HCT116 (cell line): Measurements from ENCODE around the gene RALGAPA1. TPM values are rescaled to one million over a fixed set of nuclear protein-coding genes. Genes with fewer than 3 reads are reported as not detected.

ENCODE experiments used
- ATAC-seq: fragments of 200-7000 bp; cut with Tn5 transposase; 2 replicates; pipeline ENCODE4 v1.9.1; 2020; ENCODE audit warnings: mild to moderate bottlenecking, moderate library complexity
- BruUV-seq: library from RNA; stranded (reverse); fragments of 400-500 nt; replicated peaks from 2 replicates; lab custom pipeline; 2021; lab: Mats Ljungman, UMichigan
- CTCF ChIA-PET: fragments of 300-600 bp; sonication (Branson Sonifier 250); formaldehyde crosslinking; loops from one replicate; lab custom pipeline; 2021; ENCODE audit warnings: antibody characterized with exemption; lab: Charles Lee
- POLR2A ChIA-PET: fragments of 300-600, 350-600 bp; sonication (Branson Sonifier 250); formaldehyde crosslinking; loops from one replicate; lab custom pipeline; 2021; ENCODE audit warnings: antibody characterized with exemption; lab: Charles Lee
- RAD21 ChIA-PET, 2 experiments: fragments of 300-600 bp; sonication (Branson Sonifier 250); formaldehyde crosslinking; loops; one replicate each; lab custom pipeline; 2023; ENCODE audit warnings: low total read pairs in 2 of 2; ENCODE audit not compliant: uncharacterized antibody in 2 of 2, unreplicated experiment in 2 of 2, low non-redundant PET in 1 of 2; lab: Charles Lee
- DNase-seq: peaks from one replicate; pipeline ENCODE4 v3.0.0-alpha.2; 2010; ENCODE audit warnings: low read depth, low spot score
- H2AFZ ChIP-seq: fragments of 200-600 bp; shearing (Covaris generic), sonication (generic); 2 replicates; pipeline ENCODE4 v1.6.1; 2017; ENCODE audit warnings: low read depth, mixed run types, mixed read lengths, antibody characterized with exemption, low read length; ENCODE audit not compliant: poor library complexity, severe bottlenecking
- H3K27ac ChIP-seq: 2 replicates; pipeline ENCODE4 v1.5.1; 2012; ENCODE audit warnings: low read depth, low read length
- H3K27me3 ChIP-seq: fragments of 200-600 bp; sonication (generic); 2 replicates; pipeline ENCODE4 v1.6.1; 2016; ENCODE audit warnings: mixed run types, low read length, mixed read lengths; ENCODE audit not compliant: insufficient read depth
- H3K36me3 ChIP-seq, 2 experiments: fragments of 200-500 bp in 1 of 2; fragments of 200-600 bp in 1 of 2; sonication (Bioruptor generic) in 1 of 2; sonication (generic) in 1 of 2; 2 replicates each; pipeline versions ENCODE4 v1.5.1 to v1.6.1; 2014 to 2016; ENCODE audit warnings: low read length in 2 of 2, inconsistent platforms in 1 of 2, mixed read lengths in 1 of 2, mixed run types in 1 of 2; ENCODE audit not compliant: insufficient read depth in 2 of 2, control insufficient read depth in 1 of 2
- H3K4me1 ChIP-seq, 2 experiments: fragments of 200-600 bp in 1 of 2; sonication (generic) in 1 of 2; 2 replicates each; pipeline versions ENCODE4 v1.5.1 to v1.6.1; 2012 to 2017; ENCODE audit warnings: low read length in 2 of 2, inconsistent platforms in 1 of 2, mild to moderate bottlenecking in 1 of 2, mixed read lengths in 1 of 2, mixed run types in 1 of 2, moderate library complexity in 1 of 2; ENCODE audit not compliant: insufficient read depth in 2 of 2, control insufficient read depth in 1 of 2
- H3K4me2 ChIP-seq: fragments of 200-600 bp; sonication (generic); 2 replicates; pipeline ENCODE4 v1.6.1; 2017; ENCODE audit warnings: mixed run types, low read length, mixed read lengths
- H3K4me3 ChIP-seq, 2 experiments: fragments of 200-600 bp in 1 of 2; sonication (generic) in 1 of 2; replicated peaks in 1 of 2; 2 replicates each; pipeline ENCODE4 v1.5.1; 2011 to 2016; ENCODE audit warnings: low read length in 2 of 2, control low read depth in 1 of 2, low read depth in 1 of 2, mild to moderate bottlenecking in 1 of 2, mixed read lengths in 1 of 2, mixed run types in 1 of 2
- H3K79me2 ChIP-seq: fragments of 200-600 bp; sonication (generic); 2 replicates; pipeline ENCODE4 v1.6.1; 2017; ENCODE audit warnings: mild to moderate bottlenecking, mixed run types, low read length, moderate library complexity, mixed read lengths; ENCODE audit not compliant: insufficient read depth
- H3K9ac ChIP-seq: fragments of 200-600 bp; sonication (generic); 2 replicates; pipeline ENCODE4 v1.6.1; 2016; ENCODE audit warnings: low read length, mixed read lengths
- H3K9me2 ChIP-seq: fragments of 200-600 bp; sonication (generic), shearing (Covaris generic); 2 replicates; pipeline ENCODE4 v1.6.1; 2017; ENCODE audit warnings: mixed run types, mild to moderate bottlenecking, moderate library complexity; ENCODE audit not compliant: insufficient read depth
- H3K9me3 ChIP-seq, 2 experiments: fragments of 200-500 bp in 1 of 2; fragments of 200-600 bp in 1 of 2; sonication (Bioruptor generic) in 1 of 2; sonication (generic) in 1 of 2; 2 replicates each; pipeline ENCODE4 v1.6.1; 2014 to 2017; ENCODE audit warnings: low read length in 2 of 2, mixed read lengths in 2 of 2, inconsistent platforms in 1 of 2, low read depth in 1 of 2, mild to moderate bottlenecking in 1 of 2, mixed run types in 1 of 2, moderate library complexity in 1 of 2; ENCODE audit not compliant: control insufficient read depth in 1 of 2, insufficient read depth in 1 of 2
- H4K20me1 ChIP-seq: fragments of 200-600 bp; sonication (generic), shearing (Covaris generic); 2 replicates; pipeline ENCODE4 v1.6.1; 2017; ENCODE audit warnings: mixed run types, mild to moderate bottlenecking, moderate library complexity; ENCODE audit not compliant: insufficient read depth
- ELF1 ChIP-seq: IDR thresholded peaks from 2 replicates; pipeline ENCODE4 v1.6.1; 2012; ENCODE audit warnings: low read depth, borderline replicate concordance
- EZH2 ChIP-seq: fragments of 200-600 bp; sonication (generic); IDR thresholded peaks from 2 replicates; pipeline ENCODE4 v1.6.1; 2017; ENCODE audit warnings: antibody characterized with exemption, mixed run types
- EZH2phosphoT487 ChIP-seq: fragments of 200-600 bp; IDR thresholded peaks from 2 replicates; pipeline ENCODE4 v1.6.1; 2018; ENCODE audit warnings: antibody characterized with exemption, borderline replicate concordance
- POLR2AphosphoS5 ChIP-seq: IDR thresholded peaks from 2 replicates; pipeline ENCODE4 v1.6.1; 2011; ENCODE audit warnings: mild to moderate bottlenecking, low read depth, low read length, moderate library complexity
- RAD21 ChIP-seq: IDR thresholded peaks from 2 replicates; pipeline ENCODE4 v1.6.1; 2012; ENCODE audit warnings: low read depth, mild to moderate bottlenecking
- SIN3A ChIP-seq: IDR thresholded peaks from 2 replicates; pipeline ENCODE4 v1.6.1; 2012; ENCODE audit warnings: low read depth
- SP1 ChIP-seq: IDR thresholded peaks from 2 replicates; pipeline ENCODE4 v1.6.1; 2012; ENCODE audit warnings: low read depth
- SRF ChIP-seq: IDR thresholded peaks from 2 replicates; pipeline ENCODE4 v1.6.1; 2012; ENCODE audit warnings: low read depth
- TCF7L2 ChIP-seq: IDR thresholded peaks from 2 replicates; pipeline ENCODE4 v1.7.0; 2011; ENCODE audit warnings: borderline replicate concordance, inconsistent platforms; ENCODE audit not compliant: insufficient read depth, insufficient read length; ENCODE audit errors: extremely low read depth
- ZNF274 ChIP-seq: fragments of 200-500 bp; sonication (Bioruptor generic); IDR thresholded peaks from 2 replicates; pipeline ENCODE4 v1.6.1; 2014; ENCODE audit warnings: mild to moderate bottlenecking, low read depth, low read length, inconsistent platforms
- intact Hi-C: fragments of 100-400 bp; cut with micrococcal nuclease; formaldehyde crosslinking; loops from 2 replicates; pipeline ENCODE4 v1.10.0; 2022
- total RNA-seq: library from RNA; stranded (reverse); gene quantifications from one replicate; pipeline ENCODE4 v1.2.1, GENCODE V29; 2021; ENCODE audit not compliant: unreplicated experiment
- TF ChIP-seq, protein P1 (sequence below): IDR thresholded peaks from 2 replicates; pipeline ENCODE4 v1.6.1; 2012; ENCODE audit warnings: low read depth
- TF ChIP-seq, protein P2 (sequence below), 3 experiments: fragments of 200-600 bp in 1 of 3; sonication (generic) in 1 of 3; IDR thresholded peaks in 2 of 3; conservative IDR thresholded peaks in 1 of 3; 2 replicates each; pipeline ENCODE4 v1.5.1; 2012 to 2017; ENCODE audit warnings: low read depth in 2 of 3, low read length in 2 of 3, antibody characterized with exemption in 1 of 3, borderline replicate concordance in 1 of 3, control low read depth in 1 of 3, mild to moderate bottlenecking in 1 of 3, mixed read lengths in 1 of 3, mixed run types in 1 of 3, moderate library complexity in 1 of 3; ENCODE audit not compliant: insufficient read depth in 1 of 3
- TF ChIP-seq, protein P3 (sequence below): IDR thresholded peaks from 2 replicates; pipeline ENCODE4 v1.6.1; 2012

RALGAPA1 gene
- total RNA-seq, 1 experiment from 2014 or later: 29.3 TPM

DNA sequence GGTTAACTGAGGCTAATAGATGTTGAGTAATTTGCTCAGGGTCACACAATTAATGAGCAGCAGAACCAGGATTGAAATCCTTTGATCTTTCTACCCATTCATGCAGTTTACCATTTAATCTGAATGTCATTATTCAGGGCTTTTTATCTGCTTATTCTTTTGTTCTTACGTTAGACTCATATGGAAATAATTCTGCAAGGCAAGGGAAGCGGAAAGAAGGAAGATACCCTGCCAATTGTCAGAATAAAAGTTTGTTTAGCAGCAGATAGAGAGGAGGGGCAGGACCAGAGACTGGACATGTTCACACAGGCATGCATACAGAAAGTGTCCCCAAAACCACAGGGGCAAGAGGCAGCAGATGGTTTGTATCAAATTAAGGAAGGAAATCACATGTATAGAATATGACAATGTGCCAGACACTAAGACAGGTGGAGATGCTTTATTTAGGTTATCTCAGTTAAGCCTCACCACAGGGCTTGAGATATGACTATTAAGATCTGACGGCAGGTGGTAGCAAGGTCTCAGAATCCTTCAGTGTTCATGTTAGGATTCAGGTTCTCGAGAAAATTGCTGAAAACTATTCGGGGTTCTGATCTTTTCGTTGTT is 46.9 kb upstream of the RALGAPA1 start:
- no peaks in the 10 kb centered on the region for H3K4me1 ChIP-seq
- H2AFZ ChIP-seq: no peak overlapping the region
- intact Hi-C loops: no loop called here
- no peak overlapping the region for H3K4me2 ChIP-seq
- no peaks in the 10 kb centered on the region for H3K27me3 ChIP-seq
- no peaks in the 10 kb centered on the region for H3K36me3 ChIP-seq
- RAD21 ChIA-PET: no interaction called here
- no peaks in the 10 kb centered on the region for H4K20me1 ChIP-seq
- TF ChIP-seq SIN3A (no peak), POLR2AphosphoS5 (no peak), TCF7L2 (no peak), EZH2 (no peak), SRF (no peak), SP1 (no peak), EZH2phosphoT487 (no peak), ELF1 (no peak), ZNF274 (no peak), RAD21 (no peak)
- TF ChIP-seq, protein P1, sequence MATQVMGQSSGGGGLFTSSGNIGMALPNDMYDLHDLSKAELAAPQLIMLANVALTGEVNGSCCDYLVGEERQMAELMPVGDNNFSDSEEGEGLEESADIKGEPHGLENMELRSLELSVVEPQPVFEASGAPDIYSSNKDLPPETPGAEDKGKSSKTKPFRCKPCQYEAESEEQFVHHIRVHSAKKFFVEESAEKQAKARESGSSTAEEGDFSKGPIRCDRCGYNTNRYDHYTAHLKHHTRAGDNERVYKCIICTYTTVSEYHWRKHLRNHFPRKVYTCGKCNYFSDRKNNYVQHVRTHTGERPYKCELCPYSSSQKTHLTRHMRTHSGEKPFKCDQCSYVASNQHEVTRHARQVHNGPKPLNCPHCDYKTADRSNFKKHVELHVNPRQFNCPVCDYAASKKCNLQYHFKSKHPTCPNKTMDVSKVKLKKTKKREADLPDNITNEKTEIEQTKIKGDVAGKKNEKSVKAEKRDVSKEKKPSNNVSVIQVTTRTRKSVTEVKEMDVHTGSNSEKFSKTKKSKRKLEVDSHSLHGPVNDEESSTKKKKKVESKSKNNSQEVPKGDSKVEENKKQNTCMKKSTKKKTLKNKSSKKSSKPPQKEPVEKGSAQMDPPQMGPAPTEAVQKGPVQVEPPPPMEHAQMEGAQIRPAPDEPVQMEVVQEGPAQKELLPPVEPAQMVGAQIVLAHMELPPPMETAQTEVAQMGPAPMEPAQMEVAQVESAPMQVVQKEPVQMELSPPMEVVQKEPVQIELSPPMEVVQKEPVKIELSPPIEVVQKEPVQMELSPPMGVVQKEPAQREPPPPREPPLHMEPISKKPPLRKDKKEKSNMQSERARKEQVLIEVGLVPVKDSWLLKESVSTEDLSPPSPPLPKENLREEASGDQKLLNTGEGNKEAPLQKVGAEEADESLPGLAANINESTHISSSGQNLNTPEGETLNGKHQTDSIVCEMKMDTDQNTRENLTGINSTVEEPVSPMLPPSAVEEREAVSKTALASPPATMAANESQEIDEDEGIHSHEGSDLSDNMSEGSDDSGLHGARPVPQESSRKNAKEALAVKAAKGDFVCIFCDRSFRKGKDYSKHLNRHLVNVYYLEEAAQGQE: no peak
- TF ChIP-seq, protein P2, sequence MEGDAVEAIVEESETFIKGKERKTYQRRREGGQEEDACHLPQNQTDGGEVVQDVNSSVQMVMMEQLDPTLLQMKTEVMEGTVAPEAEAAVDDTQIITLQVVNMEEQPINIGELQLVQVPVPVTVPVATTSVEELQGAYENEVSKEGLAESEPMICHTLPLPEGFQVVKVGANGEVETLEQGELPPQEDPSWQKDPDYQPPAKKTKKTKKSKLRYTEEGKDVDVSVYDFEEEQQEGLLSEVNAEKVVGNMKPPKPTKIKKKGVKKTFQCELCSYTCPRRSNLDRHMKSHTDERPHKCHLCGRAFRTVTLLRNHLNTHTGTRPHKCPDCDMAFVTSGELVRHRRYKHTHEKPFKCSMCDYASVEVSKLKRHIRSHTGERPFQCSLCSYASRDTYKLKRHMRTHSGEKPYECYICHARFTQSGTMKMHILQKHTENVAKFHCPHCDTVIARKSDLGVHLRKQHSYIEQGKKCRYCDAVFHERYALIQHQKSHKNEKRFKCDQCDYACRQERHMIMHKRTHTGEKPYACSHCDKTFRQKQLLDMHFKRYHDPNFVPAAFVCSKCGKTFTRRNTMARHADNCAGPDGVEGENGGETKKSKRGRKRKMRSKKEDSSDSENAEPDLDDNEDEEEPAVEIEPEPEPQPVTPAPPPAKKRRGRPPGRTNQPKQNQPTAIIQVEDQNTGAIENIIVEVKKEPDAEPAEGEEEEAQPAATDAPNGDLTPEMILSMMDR (IDR thresholded peaks at IDR 0.05 in 2 of 3, conservative IDR thresholded peaks at IDR 0.05 in 1 of 3; ENCODE audit: borderline replicate concordance in 1 of 3, insufficient read depth in 1 of 3, low read depth in 2 of 3, low read length in 2 of 3): no peak
- TF ChIP-seq, protein P3, sequence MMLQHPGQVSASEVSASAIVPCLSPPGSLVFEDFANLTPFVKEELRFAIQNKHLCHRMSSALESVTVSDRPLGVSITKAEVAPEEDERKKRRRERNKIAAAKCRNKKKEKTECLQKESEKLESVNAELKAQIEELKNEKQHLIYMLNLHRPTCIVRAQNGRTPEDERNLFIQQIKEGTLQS: no peak
- TF ChIP-seq, all 23 proteins: peak for 0
- H3K4me3 ChIP-seq: no peak overlapping the region
- no peak for DNase-seq
- no peaks in the 10 kb centered on the region for H3K79me2 ChIP-seq
- H3K27ac ChIP-seq: no peak overlapping the region
- BruUV-seq: no TSS peak
- ChIA-PET CTCF (no interaction called here), POLR2A (no interaction called here)
- ATAC-seq: no peak
- H3K9me2 ChIP-seq: no peaks in the 10 kb centered on the region
- no peaks in the 10 kb centered on the region for H3K9me3 ChIP-seq
- H3K9ac ChIP-seq: no peak overlapping the region
